Natural killer cell treated with Interleukin-12 subunit alpha and Interleukin-12 subunit beta and Interleukin-15 and Interleukin-18, amount 100 ng/mL, for 72 hours (primary cell): ENCODE results near the gene ARHGEF2. TPM values are rescaled to one million over a fixed set of nuclear protein-coding genes. Genes with fewer than 3 reads are reported as not detected.
A peak's percentile ranks its signal among the peaks of the same experiment; 100 is the strongest.

Experiments used
- ATAC-seq, 2 donors: fragments of 150-1000 bp; cut with Tn5 transposase in 1 of 2; sonication (Bioruptor Pico), chemical (Tn5 transposase) in 1 of 2; 2 replicates each; pipeline ENCODE4 v1.10.0; 2021
- DNase-seq: peaks from one replicate; pipeline ENCODE4 v3.0.0; 2022; ENCODE audit warnings: low spot score
- H3K27ac Mint-ChIP-seq, 2 donors: 1 replicate in 1 of 2; 2 replicates in 1 of 2; pipeline ENCODE4 v1.8.0; 2022; ENCODE audit warnings: mixed read lengths in 2 of 2, mild to moderate bottlenecking in 1 of 2, moderate library complexity in 1 of 2
- H3K27me3 Mint-ChIP-seq, 2 donors: 1 replicate in 1 of 2; 2 replicates in 1 of 2; pipeline ENCODE4 v1.8.0; 2022; ENCODE audit warnings: mixed read lengths in 2 of 2
- H3K36me3 Mint-ChIP-seq: one replicate; pipeline ENCODE4 v1.8.0; 2022; ENCODE audit warnings: mixed read lengths
- H3K4me1 Mint-ChIP-seq, 2 donors: 1 replicate in 1 of 2; 2 replicates in 1 of 2; pipeline ENCODE4 v1.8.0; 2022; ENCODE audit warnings: low read depth in 2 of 2, mixed read lengths in 2 of 2, mild to moderate bottlenecking in 1 of 2
- H3K4me3 Mint-ChIP-seq: one replicate; pipeline ENCODE4 v1.8.0; 2022; ENCODE audit warnings: mixed read lengths
- H3K9me3 Mint-ChIP-seq: 2 replicates; pipeline ENCODE4 v1.8.0; 2022; ENCODE audit warnings: mixed read lengths
- total RNA-seq, 2 donors: library from RNA; stranded (reverse); gene quantifications; one replicate each; pipeline ENCODE4 v1.2.3, GENCODE V29; 2022

ARHGEF2 gene
- total RNA-seq, result 100 to 1,000 TPM; 205 to 234 TPM

DNA sequence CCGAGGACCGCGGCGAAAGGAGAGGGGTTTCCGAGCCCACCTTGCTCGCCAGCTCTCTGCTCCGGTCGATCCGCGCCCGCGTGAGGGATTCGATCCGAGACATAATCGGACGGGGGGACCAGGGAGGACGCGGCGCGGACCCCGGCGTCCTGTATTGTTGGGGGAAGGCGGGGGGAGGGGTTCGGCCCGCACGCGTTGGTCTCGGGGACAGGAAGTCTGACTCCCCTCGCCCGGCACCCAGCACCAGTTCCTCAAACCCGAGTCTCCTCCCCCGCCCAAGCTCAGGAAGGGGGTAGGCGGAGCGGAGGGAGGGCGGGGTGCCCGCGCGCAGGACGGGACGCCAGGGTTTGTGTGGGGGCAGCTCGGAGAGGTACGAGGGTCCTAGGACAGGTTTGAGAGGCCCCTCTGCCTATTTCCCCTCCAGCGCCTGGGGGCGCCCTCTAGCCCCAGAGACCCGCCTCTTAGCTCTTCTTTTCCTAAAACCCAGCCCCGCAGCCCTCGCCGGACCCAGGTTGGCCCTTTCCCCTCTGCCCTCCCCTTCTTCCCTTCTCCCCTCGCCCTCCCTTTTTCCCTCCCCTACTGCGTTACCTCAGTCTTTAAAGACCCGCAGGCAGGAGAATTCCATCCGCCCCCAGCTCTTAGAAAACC lies at the start of gene ARHGEF2:
ARHGEF2 (minus strand) TSS at position 223 of the 648 bp plus-strand sequence; CDS start at position 103, 120 bp downstream.
- peak within 1 kb of the TSS; percentile 87 to 92 for H3K27ac Mint-ChIP-seq
- peaks cover 70 to 74% of the 10 kb centered on the region in 2 donors for H3K4me1 Mint-ChIP-seq
- no peaks in the 10 kb centered on the region for H3K9me3 Mint-ChIP-seq
- H3K4me3 Mint-ChIP-seq, result peak within 1 kb of the TSS; percentile 92
- ATAC-seq (peak; percentile 84 to 87), DNase-seq (peak; percentile 89)
- H3K27me3 Mint-ChIP-seq, result no peaks in the 10 kb centered on the region
- peaks cover 5% of the 10 kb centered on the region for H3K36me3 Mint-ChIP-seq

DNA sequence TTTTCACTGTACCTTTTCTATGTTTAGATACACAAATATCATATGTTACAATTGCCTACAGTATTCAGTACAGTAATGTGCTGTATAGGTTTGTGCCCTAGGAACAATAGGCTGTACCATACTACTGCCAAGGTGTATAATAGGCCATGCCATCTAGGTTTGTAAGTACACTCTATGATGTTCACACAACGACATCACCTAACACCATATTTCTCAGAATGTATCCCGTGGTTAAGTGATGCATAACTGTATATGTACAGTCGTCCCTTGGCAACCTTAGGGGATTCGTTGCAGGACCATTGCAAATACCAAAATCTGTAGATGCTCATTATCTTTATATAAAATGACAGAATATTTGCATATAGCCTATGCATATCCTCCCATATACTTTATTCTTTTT lies 48.2 kb upstream of the ARHGEF2 start:
- ATAC-seq, result peak in 1 of 2 donors; percentile 62
- Mint-ChIP-seq H3K9me3 (no peaks in the 10 kb centered on the region), H3K36me3 (no peaks in the 10 kb centered on the region), H3K4me3 (no peak overlapping the region), H3K4me1 (peaks cover 6% of the 10 kb centered on the region in 2 donors), H3K27ac (no peak overlapping the region), H3K27me3 (peaks cover 6 to 7% of the 10 kb centered on the region in 2 donors)
- no peak for DNase-seq

DNA sequence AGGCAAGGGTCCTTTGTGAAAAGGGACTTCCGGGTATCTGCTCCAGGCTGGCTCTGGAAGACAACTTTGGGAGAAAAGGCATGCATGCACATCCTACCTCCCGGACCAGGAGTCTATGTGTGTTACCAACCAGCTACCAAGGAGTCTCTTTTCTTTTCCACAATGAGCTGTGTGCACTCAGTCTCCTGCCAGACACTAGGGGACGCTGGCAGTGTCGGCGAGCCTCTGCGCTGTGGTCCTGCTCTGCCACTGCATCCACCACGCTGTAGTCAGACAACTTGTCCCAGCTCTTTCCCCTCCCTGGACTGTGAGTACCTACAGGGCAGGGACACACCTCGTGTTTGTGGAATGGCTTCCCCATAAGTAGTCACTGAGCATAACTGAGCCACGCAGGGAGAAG lies 47.5 kb upstream of the ARHGEF2 start:
- no peak overlapping the region for H3K4me3 Mint-ChIP-seq
- peaks cover 6 to 7% of the 10 kb centered on the region in 2 donors for H3K27me3 Mint-ChIP-seq
- H3K9me3 Mint-ChIP-seq, result no peaks in the 10 kb centered on the region
- no peaks in the 10 kb centered on the region for H3K36me3 Mint-ChIP-seq
- no peak overlapping the region for H3K27ac Mint-ChIP-seq
- ATAC-seq, result peak; percentile 61 to 74
- peaks cover 6% of the 10 kb centered on the region in 2 donors for H3K4me1 Mint-ChIP-seq
- no peak for DNase-seq

DNA sequence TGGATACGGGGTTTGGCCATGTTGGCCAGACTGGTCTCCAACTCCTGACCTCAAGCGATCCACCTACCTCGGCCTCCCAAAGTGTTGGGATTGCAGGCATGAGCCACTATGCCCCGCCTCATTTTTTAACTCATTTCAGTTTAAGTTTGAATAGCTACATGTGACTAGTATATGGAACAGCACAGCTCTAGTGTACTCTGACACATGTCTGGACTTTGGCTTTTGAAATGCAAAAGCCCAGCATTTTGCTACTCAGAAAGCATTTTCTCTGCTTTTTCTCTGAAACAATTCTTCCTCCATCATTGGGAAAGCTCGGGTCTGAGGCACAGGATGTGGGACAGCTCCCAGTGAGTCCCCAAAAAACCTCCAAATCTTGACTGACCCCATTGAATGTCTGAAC lies 46.5 kb upstream of the ARHGEF2 start:
- H3K27ac Mint-ChIP-seq, result no peak overlapping the region
- peaks cover 12 to 13% of the 10 kb centered on the region in 2 donors for H3K4me1 Mint-ChIP-seq
- no peak for ATAC-seq
- H3K36me3 Mint-ChIP-seq, result peaks cover 6% of the 10 kb centered on the region
- no peak overlapping the region for H3K4me3 Mint-ChIP-seq
- DNase-seq, result no peak
- H3K27me3 Mint-ChIP-seq, result peaks cover 6 to 7% of the 10 kb centered on the region in 2 donors
- no peaks in the 10 kb centered on the region for H3K9me3 Mint-ChIP-seq

DNA sequence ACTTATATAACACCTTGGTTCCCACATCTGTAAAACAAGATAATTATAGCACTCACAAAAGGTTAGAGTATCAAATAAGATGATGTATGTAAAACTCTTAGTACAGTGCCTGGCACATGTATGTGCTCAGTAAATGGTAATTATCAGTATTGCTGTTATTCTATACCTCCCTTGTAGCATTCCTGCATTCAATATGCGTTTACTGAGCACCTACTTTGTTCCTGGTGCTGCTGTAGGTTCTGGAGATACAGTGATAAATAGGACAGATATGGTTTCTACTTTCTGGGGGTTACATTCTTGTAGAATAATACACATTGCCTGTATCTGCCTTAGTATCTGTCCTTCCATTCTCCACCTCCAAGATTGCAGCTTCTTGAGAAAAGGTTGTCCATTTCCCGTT lies 43.6 kb upstream of the ARHGEF2 start:
- no peak for ATAC-seq
- no peak for DNase-seq
- H3K27me3 Mint-ChIP-seq, result peaks cover 6 to 7% of the 10 kb centered on the region in 2 donors
- H3K4me1 Mint-ChIP-seq, result peaks cover 26 to 29% of the 10 kb centered on the region in 2 donors
- peaks cover 23% of the 10 kb centered on the region for H3K36me3 Mint-ChIP-seq
- peak overlapping the region in 1 of 2 donors; percentile 16 for H3K27ac Mint-ChIP-seq
- H3K9me3 Mint-ChIP-seq, result no peaks in the 10 kb centered on the region
- H3K4me3 Mint-ChIP-seq, result peak overlapping the region; percentile 29

DNA sequence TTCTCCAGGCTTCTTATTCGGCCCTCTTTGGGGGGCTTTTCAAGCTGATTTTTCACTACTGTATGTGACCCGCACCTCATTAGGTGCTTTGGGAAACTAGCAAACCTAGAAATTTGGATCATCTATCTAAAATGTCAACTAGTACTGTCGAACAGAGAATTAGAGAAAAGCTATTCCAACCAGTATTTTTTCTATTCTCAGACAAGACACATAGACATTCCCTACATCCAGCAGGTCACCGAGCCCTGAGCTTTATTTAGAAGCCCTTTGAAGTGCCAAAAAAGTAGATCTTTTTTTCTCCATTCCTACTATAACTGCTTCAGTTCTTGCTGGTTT lies 42.7 kb upstream of the ARHGEF2 start:
- H3K36me3 Mint-ChIP-seq, result peaks cover 23% of the 10 kb centered on the region
- peaks cover 6 to 7% of the 10 kb centered on the region in 2 donors for H3K27me3 Mint-ChIP-seq
- H3K4me1 Mint-ChIP-seq, result peaks cover 29 to 30% of the 10 kb centered on the region in 2 donors
- peak overlapping the region; percentile 93 for H3K4me3 Mint-ChIP-seq
- H3K27ac Mint-ChIP-seq, result peak overlapping the region; percentile 76 to 80
- ATAC-seq, result no peak
- DNase-seq, result no peak
- H3K9me3 Mint-ChIP-seq, result no peaks in the 10 kb centered on the region

DNA sequence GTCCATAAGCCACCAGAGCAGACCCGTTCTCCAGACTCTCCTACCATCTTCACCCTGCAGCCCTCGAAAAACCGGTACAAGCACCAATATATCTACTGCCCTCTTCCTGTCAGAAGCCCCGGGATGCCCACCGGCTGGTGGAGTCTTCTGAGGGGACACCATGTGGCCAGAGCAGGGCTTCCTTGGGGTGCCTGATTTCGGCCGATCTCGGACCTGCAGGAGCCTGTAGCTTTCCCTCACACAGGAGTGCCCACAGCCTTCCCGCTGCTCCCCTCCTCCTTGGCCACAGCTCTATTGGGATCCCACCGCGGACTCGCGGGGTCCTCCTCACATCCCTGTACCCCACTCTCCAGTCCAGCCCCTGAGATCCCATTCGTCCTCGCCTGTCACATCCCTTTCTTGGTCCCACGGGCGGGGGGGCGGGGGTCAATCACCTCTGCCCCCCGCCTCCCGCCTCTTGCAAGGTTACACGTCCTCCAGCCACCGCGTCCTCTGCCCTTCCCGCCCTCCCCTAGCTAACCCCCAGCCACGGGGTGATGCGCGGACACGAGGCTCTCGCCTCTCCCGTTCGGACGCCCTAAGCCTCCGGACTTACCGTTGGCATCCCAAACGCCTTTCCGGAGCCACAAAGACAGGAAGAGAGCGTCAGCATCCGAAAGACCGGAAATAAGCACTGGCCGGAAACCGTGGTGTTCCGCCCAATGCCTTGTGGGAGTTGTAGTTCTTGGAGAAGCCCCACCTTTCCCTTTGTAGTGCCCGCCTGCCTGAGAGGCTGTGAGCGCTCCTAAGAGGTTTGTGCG lies 42.1 kb upstream of the ARHGEF2 start, which contains the start of gene SSR2:
SSR2 (minus strand) TSS at position 659 of the 800 bp plus-strand sequence. CDS start 784 bp downstream, outside the sequence.
- peaks cover 23% of the 10 kb centered on the region for H3K36me3 Mint-ChIP-seq
- peaks cover 6 to 7% of the 10 kb centered on the region in 2 donors for H3K27me3 Mint-ChIP-seq
- H3K27ac Mint-ChIP-seq, result peak within 1 kb of the TSS; percentile 76 to 80
- H3K4me3 Mint-ChIP-seq, result peak within 1 kb of the TSS; percentile 93
- no peaks in the 10 kb centered on the region for H3K9me3 Mint-ChIP-seq
- peaks cover 27 to 29% of the 10 kb centered on the region in 2 donors for H3K4me1 Mint-ChIP-seq
- ATAC-seq (peak; percentile 99 to 100), DNase-seq (peak; percentile 92)

DNA sequence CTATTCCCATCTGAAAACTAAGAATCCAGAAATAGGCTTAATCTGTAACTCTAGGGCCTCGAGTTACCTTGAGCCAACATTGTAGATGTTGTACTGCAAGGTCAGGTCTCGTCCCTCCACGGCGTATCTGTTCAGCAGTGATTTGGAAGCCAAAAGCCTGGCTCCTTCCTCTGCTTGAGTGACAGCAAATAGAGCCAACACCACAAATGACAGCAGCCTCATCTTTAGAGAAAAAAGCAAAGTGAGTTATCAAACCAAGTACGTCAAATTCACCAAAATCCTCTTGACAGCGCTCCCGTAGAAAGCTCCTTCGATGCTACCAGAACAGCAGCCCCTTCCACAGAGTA lies 41.6 kb upstream of the ARHGEF2 start:
- ATAC-seq, result no peak
- Mint-ChIP-seq H3K27me3 (peaks cover under 1 to 3% of the 10 kb centered on the region in 2 donors), H3K9me3 (no peaks in the 10 kb centered on the region), H3K27ac (peak overlapping the region; percentile 76 to 80), H3K4me1 (peaks cover 24 to 29% of the 10 kb centered on the region in 2 donors), H3K36me3 (peaks cover 24% of the 10 kb centered on the region), H3K4me3 (peak overlapping the region; percentile 93)
- no peak for DNase-seq

DNA sequence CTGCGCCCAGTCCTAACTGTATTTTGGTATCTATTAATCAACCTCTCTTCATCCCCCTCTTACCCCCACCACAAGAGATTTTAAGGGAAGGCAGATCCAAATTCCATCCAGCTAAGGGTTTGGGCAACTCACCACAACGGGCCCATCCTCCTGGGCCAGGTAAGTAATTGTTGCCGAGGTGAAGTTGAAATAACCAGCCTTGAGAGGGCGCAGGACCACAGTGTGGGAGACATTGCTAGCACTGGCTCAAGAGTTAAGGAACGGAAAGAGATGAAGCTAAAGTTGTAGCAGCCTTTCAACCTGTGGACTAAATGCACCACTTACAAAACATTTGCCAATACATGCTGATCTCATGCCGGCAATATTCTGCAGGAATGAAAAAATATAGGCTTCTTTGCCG lies 36.5 kb upstream of the ARHGEF2 start:
- Mint-ChIP-seq H3K36me3 (peaks cover 48% of the 10 kb centered on the region), H3K27me3 (no peaks in the 10 kb centered on the region), H3K9me3 (no peaks in the 10 kb centered on the region), H3K27ac (no peak overlapping the region), H3K4me3 (no peak overlapping the region), H3K4me1 (peaks cover 30 to 35% of the 10 kb centered on the region in 2 donors)
- no peak for ATAC-seq
- DNase-seq, result no peak

DNA sequence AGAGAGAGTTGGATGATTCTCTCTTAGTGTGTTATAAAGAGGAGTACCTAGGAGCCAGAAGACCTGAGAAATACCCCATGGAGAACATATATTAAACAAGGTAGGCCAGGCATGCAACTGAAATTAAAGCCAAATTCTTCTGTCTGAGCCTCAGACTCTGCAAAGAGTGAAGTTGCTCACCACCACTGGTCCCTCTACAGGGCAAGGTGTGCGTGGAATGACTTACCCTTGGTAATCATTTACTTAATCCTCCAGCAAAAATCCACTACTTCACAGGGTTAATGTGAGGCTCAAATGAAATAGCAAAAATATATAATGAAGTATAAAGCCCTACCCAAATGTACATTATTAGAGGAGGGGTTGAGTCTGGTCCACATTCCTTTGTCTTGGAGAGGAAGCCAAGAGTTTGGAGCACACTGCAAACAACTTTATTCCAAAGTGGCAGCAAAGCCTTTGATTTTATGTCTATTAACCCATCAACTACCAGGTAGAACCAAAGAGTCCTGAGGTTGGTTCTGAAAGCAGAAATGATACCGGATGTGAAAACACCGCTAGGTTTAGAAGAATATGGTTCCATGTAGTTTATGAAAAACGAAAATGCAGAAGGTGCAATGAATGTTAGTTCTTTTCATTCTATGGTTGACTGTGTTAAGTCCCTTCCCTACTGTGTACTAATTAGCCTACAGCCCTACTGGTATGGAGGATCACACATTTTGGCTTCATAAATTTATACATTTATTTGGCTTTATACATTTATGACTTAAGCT lies 33.9 kb upstream of the ARHGEF2 start:
- peaks cover 31% of the 10 kb centered on the region for H3K36me3 Mint-ChIP-seq
- no peak overlapping the region for H3K27ac Mint-ChIP-seq
- no peak overlapping the region for H3K4me3 Mint-ChIP-seq
- no peaks in the 10 kb centered on the region for H3K9me3 Mint-ChIP-seq
- no peaks in the 10 kb centered on the region for H3K27me3 Mint-ChIP-seq
- ATAC-seq (no peak), DNase-seq (no peak)
- peaks cover 14 to 22% of the 10 kb centered on the region in 2 donors for H3K4me1 Mint-ChIP-seq

DNA sequence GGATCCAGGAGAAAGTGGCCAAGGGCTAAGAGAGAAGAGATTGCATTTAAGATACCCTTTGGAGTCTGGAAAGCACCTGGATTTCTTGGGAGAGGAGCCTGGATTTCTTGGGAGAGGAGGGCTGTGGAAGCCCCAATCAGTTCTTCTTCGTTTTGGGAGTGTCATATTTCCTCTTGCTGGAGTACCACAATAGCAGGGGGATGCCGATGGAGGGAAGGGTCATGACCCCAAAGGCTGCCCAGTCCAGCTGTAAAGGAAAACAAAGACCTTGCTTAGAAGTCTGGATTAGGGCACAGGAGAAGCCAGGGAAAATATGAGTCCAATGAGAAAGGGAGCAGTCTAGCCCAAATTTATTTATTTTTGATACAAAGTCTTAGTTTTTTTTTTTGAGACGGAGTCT lies 31.1 kb upstream of the ARHGEF2 start:
- Mint-ChIP-seq H3K27me3 (no peaks in the 10 kb centered on the region), H3K9me3 (no peaks in the 10 kb centered on the region), H3K36me3 (peaks cover 26% of the 10 kb centered on the region), H3K4me3 (no peak overlapping the region), H3K4me1 (peaks cover 25 to 27% of the 10 kb centered on the region in 2 donors), H3K27ac (no peak overlapping the region)
- DNase-seq, result no peak
- ATAC-seq, result no peak

DNA sequence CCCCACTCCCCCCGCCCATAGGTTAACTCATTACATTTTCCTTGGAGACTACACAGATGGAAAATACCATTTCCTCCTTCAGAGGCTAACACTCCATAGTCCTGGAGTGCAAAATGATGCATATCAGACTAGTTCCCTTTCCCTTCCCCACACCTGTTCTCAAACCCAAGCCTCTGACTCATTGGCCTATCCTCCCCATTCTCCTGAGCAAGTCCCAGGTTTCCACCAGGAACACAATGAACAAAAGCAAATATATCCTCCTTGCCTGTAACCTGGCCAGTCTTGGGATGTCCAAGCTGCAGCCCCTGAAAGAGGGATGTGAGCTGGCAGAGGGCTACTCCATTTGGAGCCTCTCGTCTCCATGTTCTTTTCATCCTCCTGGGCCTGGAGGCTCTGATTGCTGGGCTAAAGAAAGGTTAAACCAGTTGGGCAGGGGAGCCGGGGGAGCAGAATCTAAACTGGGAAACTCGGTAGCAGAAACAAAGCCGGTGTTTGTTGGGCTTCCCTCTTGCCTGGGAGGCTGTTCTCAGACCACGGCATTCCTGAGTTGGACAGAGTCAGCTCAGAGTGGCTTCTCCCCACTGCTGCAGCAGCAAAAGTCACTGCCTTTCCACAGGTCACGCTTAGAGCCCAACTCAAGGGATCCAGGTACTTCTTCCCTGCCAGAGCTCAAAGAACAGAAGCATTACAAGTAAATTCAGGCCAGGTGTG lies 28.5 kb upstream of the ARHGEF2 start:
- H3K36me3 Mint-ChIP-seq, result peaks cover 15% of the 10 kb centered on the region
- H3K4me1 Mint-ChIP-seq, result peaks cover 18 to 30% of the 10 kb centered on the region in 2 donors
- H3K9me3 Mint-ChIP-seq, result no peaks in the 10 kb centered on the region
- ATAC-seq (no peak), DNase-seq (no peak)
- no peaks in the 10 kb centered on the region for H3K27me3 Mint-ChIP-seq
- H3K27ac Mint-ChIP-seq, result no peak overlapping the region
- H3K4me3 Mint-ChIP-seq, result no peak overlapping the region
